Muscle layer of duodenum (tissue), 2 donors: ENCODE measurements around the gene NABP2.

Experiments
- H3K27ac ChIP-seq: one replicate; pipeline ENCODE4 v1.7.0; 2013; ENCODE audit warnings: mild to moderate bottlenecking, low read length
- H3K27me3 ChIP-seq: one replicate; pipeline ENCODE4 v1.7.0; 2013; ENCODE audit warnings: low read depth, mild to moderate bottlenecking, control low read depth, low read length
- H3K36me3 ChIP-seq, 2 donors: one replicate each; pipeline ENCODE4 v1.7.0; 2013; ENCODE audit warnings: low read length in 2 of 2, control low read depth in 1 of 2, mild to moderate bottlenecking in 1 of 2; ENCODE audit not compliant: insufficient read depth in 2 of 2, control insufficient read depth in 1 of 2
- H3K4me1 ChIP-seq, 2 donors: one replicate each; pipeline ENCODE4 v1.7.0; 2013; ENCODE audit warnings: low read length in 2 of 2, mild to moderate bottlenecking in 2 of 2, control low read depth in 1 of 2, moderate library complexity in 1 of 2; ENCODE audit not compliant: insufficient read depth in 2 of 2, control insufficient read depth in 1 of 2
- H3K4me3 ChIP-seq, 2 donors: one replicate each; pipeline ENCODE4 v1.7.0; 2013; ENCODE audit warnings: low read length in 2 of 2, low read depth in 1 of 2, mild to moderate bottlenecking in 1 of 2
- H3K9me3 ChIP-seq, 2 donors: one replicate each; pipeline ENCODE4 v1.7.0; 2013; ENCODE audit warnings: low read length in 2 of 2, control low read depth in 1 of 2, mild to moderate bottlenecking in 1 of 2; ENCODE audit not compliant: control insufficient read depth in 1 of 2
- donor health status: healthy.

NABP2 gene

DNA sequence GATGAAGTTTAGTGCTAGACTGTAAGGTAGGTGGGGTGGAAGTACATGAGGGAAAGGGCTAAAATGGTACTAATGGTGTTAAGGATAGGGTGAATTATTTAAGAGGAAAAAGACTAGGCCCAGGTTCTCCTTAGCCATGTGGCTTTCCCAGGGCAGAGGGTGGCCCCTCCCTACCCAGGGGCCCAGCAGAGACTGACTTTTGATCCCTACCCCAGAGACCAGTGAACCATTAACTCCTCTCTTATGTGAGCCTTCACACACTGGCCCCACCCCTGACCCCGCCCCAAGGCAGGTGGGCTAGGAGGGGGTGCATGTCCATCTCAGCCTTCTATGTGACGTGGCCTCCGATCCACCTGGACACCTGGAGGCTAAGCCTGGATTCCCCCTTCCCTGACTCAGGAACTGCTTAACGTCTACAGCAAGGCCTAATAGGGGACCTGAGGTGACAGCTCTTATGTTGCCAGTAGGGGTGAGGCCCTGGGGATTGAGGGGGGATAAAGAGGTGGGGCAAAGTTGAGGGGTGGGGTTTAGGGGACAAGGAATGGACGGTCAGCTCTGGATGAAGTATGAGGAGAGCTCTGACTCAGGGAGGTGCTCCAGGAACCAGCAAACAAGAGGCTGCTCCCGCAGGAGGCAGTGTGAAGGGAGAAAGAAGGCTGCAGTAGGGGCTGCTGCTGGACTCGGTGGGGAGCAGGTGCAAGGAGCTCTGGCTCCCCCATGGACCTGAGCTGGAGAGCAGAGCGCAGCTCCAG, 6.5 kb downstream of the NABP2 start:
- H3K36me3 ChIP-seq = peaks cover 4 to 9% of the 10 kb centered on the region in 2 donors
- H3K27me3 ChIP-seq = no peaks in the 10 kb centered on the region
- H3K4me3 ChIP-seq = peak overlapping the region in 1 of 2 donors; percentile 52
- H3K27ac ChIP-seq = peak overlapping the region; percentile 77
- no peaks in the 10 kb centered on the region for H3K9me3 ChIP-seq
- H3K4me1 ChIP-seq = no peaks in the 10 kb centered on the region

DNA sequence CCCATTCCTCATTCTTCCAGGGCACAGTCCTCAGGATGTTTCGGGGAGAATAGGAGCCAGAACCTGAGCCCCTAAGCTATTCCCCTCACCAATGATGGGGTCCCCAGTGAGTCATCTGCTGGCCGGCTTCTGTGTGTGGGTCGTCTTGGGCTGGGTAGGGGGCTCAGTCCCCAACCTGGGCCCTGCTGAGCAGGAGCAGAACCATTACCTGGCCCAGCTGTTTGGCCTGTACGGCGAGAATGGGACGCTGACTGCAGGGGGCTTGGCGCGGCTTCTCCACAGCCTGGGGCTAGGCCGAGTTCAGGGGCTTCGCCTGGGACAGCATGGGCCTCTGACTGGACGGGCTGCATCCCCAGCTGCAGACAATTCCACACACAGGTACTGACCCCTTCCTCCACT, 7.0 kb downstream of the NABP2 start:
- Histone ChIP-seq H3K27me3 (no peaks in the 10 kb centered on the region), H3K36me3 (peaks cover 1 to 12% of the 10 kb centered on the region in 2 donors), H3K9me3 (no peaks in the 10 kb centered on the region), H3K4me3 (peak overlapping the region in 1 of 2 donors; percentile 52), H3K27ac (peak overlapping the region; percentile 77), H3K4me1 (no peaks in the 10 kb centered on the region)

DNA sequence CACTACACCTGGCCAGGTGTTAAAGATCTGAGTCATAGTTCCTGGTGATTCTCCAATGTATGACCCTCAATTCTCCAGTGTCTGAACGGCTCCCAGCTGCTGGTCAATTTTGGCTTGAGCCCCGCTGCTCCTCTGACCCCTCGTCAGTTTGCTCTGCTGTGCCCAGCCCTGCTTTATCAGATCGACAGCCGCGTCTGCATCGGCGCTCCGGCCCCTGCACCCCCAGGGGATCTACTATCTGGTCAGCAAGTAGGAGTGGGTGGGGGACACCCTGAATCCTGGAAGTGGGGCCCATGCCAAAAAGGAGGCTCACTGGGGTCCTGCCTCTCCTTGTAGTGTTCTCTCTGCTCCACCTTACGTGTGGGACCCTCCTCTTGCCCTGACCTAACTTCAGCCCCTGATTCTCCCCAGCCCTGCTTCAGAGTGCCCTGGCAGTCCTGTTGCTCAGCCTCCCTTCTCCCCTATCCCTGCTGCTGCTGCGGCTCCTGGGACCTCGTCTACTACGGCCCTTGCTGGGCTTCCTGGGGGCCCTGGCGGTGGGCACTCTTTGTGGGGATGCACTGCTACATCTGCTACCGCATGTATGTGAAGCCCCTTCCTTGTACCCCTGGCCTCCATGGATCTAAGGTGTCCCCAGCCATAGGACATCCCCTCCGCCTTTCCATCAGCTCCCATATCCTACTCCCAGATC, 10.7 kb downstream of the NABP2 start:
- H3K9me3 ChIP-seq = no peaks in the 10 kb centered on the region
- peaks cover 6 to 35% of the 10 kb centered on the region in 2 donors for H3K36me3 ChIP-seq
- H3K4me1 ChIP-seq = no peaks in the 10 kb centered on the region
- H3K4me3 ChIP-seq = no peak overlapping the region
- no peak overlapping the region for H3K27ac ChIP-seq
- no peaks in the 10 kb centered on the region for H3K27me3 ChIP-seq

DNA sequence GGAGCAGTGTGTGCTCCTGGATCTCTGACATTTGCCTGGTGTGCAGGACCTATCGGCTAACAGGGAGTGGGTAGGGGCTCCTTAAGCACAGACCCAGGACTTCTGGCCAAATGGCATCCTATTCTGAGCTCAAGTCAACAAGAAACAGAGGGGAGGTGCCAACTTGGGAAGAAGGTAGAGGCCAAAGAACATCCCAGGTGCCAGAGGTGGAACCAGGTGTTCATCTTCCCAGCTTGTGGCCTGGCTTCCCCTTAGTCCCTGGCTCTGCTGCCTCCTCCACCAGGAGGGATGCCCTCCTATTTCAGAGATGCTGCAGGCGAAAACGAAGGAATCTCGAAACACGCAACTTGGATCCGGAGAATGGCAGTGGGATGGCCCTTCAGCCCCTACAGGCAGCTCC, 11.9 kb downstream of the NABP2 start:
- Histone ChIP-seq H3K27me3 (no peaks in the 10 kb centered on the region), H3K27ac (no peak overlapping the region), H3K9me3 (no peaks in the 10 kb centered on the region), H3K4me1 (no peaks in the 10 kb centered on the region), H3K4me3 (no peak overlapping the region), H3K36me3 (peaks cover 15 to 47% of the 10 kb centered on the region in 2 donors)

DNA sequence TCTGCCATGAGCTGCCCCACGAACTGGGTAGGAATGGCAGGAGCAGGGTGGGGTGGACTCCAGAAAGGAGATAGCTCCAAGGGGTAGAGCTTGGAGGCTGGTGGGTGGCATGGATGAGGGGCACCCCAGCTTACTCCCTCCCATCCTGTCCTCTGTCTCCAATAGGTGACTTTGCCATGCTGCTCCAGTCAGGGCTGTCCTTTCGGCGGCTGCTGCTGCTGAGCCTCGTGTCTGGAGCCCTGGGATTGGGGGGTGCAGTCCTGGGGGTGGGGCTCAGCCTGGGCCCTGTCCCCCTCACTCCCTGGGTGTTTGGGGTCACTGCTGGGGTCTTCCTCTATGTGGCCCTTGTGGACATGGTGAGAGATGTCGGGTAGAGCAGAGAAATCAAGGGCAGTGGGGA, 12.8 kb downstream of the NABP2 start:
- Histone ChIP-seq H3K9me3 (no peaks in the 10 kb centered on the region), H3K36me3 (peaks cover 20 to 56% of the 10 kb centered on the region in 2 donors), H3K27me3 (no peaks in the 10 kb centered on the region), H3K4me3 (no peak overlapping the region), H3K4me1 (no peaks in the 10 kb centered on the region), H3K27ac (no peak overlapping the region)

DNA sequence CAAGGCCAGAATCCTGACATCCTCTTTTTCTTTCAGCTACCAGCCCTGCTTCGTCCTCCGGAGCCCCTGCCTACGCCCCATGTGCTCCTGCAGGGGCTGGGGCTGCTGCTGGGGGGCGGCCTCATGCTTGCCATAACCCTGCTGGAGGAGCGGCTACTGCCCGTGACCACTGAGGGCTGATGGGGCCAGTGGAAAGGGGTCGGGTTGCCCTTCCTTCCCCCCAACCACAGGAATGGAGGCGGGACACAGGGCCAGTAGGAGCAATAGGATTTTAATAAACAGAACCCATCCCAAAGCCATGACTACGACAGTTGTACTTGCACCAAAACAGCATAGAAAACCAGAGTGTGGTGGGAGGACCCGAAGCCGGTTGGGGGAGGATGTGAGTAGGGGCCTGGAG, 13.4 kb downstream of the NABP2 start:
- Histone ChIP-seq H3K27me3 (no peaks in the 10 kb centered on the region), H3K36me3 (peaks cover 24 to 61% of the 10 kb centered on the region in 2 donors), H3K9me3 (no peaks in the 10 kb centered on the region), H3K27ac (no peak overlapping the region), H3K4me1 (no peaks in the 10 kb centered on the region), H3K4me3 (no peak overlapping the region)

DNA sequence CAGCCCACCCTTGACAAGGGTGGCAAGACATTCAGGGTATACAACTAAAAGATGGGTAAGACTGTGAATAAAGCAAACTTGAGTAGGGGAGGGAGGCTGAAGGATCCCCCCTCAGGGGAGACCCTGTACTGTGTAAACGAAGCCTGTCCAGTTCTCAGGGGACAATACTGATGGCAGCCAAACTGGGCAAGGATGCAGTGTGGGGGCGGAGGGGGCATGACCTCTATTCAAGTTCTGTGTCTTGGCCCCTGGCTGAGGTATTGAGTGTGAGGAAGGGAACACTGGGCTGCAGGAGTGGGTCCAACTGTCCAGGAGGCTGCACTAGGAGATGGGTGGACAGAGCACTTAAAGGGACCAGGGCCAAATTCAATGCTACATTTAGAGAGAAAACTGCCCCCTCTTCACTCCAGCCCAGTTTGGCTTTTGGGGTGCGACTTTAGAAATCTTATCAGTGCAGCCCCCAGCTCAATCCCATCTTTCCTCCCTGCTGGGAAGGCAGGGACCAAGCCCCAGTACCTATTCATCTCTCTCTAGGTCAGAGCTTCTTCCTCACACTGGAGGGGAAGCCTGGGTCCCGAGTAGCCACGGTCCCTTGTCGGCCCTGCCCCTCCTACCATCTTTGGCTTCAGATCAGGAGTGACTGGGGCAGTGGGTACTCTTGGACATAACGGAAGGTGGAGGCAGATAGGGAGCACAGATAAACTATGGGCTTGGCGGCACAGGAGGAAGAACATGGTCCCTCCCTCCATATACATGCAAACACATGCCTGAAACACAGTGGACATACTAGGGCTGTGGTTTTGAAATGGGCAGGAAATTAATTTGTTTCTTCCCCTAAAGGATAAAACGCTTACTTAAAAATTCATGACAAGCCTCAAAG, 17.5 kb downstream of the NABP2 start:
- Histone ChIP-seq H3K36me3 (peaks cover 52 to 91% of the 10 kb centered on the region in 2 donors), H3K9me3 (no peaks in the 10 kb centered on the region), H3K4me1 (no peaks in the 10 kb centered on the region), H3K27me3 (no peaks in the 10 kb centered on the region), H3K27ac (no peak overlapping the region), H3K4me3 (no peak overlapping the region)

DNA sequence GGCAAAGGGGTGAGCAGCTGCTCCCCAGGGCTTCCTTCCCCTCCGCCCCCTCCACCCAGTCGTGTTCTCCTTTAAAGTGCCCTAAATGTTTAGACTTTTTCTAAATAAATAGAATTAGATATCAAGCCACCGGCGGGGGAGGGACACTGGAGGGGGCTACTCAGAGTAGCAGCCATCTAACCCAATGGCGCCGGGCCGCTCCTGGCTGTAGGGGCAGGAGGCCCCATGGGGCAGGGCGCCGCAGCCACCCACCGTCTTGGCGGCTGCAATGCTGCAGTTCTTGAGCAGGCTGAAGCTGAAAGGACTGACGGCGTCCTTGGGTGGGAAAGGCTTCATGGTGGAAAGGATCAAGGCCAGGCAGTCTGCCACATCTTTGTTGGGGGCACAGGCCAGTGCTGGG, 18.8 kb downstream of the NABP2 start:
- Histone ChIP-seq H3K9me3 (no peaks in the 10 kb centered on the region), H3K36me3 (peaks cover 60 to 91% of the 10 kb centered on the region in 2 donors), H3K27ac (no peak overlapping the region), H3K4me1 (no peaks in the 10 kb centered on the region), H3K27me3 (no peaks in the 10 kb centered on the region), H3K4me3 (no peak overlapping the region)

DNA sequence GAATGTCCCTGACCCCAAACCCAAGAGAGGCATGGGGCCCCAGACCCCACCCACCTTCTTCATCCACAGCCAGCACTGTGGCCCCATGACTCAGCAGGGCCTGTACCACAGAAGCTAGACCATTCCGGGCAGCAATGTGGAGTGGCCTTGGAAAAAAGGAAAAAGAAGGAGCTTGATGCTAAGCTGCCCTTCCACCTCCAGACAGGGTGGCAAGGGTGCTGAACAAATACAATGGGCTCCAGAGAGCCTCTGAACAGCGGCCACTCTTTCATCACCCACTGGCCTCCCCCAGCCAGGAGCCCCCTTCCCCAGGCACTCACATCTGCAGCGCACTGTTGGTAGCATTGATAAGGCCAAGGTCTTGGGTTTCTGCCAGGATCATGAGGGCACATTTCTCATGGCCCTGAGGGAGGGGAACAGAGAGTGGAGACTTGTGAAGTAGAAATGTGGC, 19.6 kb downstream of the NABP2 start:
- H3K9me3 ChIP-seq = no peaks in the 10 kb centered on the region
- no peaks in the 10 kb centered on the region for H3K4me1 ChIP-seq
- no peak overlapping the region for H3K27ac ChIP-seq
- H3K36me3 ChIP-seq = peaks cover 68 to 94% of the 10 kb centered on the region in 2 donors
- H3K4me3 ChIP-seq = no peak overlapping the region
- no peaks in the 10 kb centered on the region for H3K27me3 ChIP-seq

DNA sequence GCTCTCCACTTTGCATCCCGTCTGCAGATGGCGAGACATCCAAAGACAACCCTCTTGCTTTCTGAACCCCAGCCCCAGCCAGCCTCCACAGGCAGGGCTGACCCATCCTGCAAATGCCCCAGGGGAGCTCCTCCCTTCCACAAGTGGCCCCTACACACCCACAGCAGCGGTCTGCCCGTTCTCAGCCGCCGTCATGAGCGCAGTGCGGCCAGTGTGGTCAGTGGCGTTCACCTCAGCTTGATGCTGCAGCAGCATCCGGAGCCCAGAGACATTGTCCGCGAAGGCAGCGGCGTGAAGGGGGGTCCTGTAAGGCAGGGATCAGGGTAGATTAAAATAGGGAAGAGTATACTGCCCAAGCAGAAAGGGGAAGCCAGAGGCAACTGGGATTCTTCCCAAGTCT, 20.4 kb downstream of the NABP2 start:
- H3K27me3 ChIP-seq = no peaks in the 10 kb centered on the region

DNA sequence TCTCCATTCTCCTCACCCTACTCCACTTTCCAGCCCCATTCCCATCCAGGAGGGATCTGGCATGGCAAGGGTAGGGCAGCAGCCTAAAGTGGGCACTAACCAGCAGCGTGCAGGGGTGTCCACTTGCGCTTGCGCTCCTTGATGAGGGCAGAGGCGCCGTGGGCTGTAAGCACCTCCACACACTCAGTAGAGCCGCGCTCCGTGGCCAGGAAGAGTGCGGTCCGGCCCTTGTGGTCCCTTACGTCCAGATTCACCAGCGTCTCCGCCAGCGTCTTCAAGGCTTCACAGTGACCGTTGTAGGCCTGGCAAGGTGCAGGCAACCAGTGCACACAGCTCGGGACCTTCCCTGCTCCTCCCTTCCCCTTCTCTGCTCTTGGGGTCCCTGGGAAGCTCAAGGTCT, 23.8 kb downstream of the NABP2 start:
- Histone ChIP-seq H3K27ac (no peak overlapping the region), H3K9me3 (no peaks in the 10 kb centered on the region), H3K36me3 (peaks cover 61 to 77% of the 10 kb centered on the region in 2 donors), H3K4me1 (no peaks in the 10 kb centered on the region), H3K27me3 (no peaks in the 10 kb centered on the region), H3K4me3 (no peak overlapping the region)

More for the DNA sequence above, 20.4 kb downstream of the NABP2 start:
- Histone ChIP-seq H3K9me3 (no peaks in the 10 kb centered on the region), H3K4me3 (no peak overlapping the region), H3K36me3 (peaks cover 72 to 92% of the 10 kb centered on the region in 2 donors), H3K27ac (no peak overlapping the region), H3K4me1 (no peaks in the 10 kb centered on the region)
